ENCODE results near the gene AZU1.
"Not testable (repeated sequence)": the region's sequence is repeated elsewhere in the genome, so short reads cannot be mapped to it uniquely, and the experiment has no call there.

The AZU1 gene

GRCh38 chr19:850979-851335 lies 23.3 kb downstream of the AZU1 start:
- no peak overlapping the region for H3K4me3 ChIP-seq (ENCODE audit: low read depth, low read length)
- no peak for TF ChIP-seq CTCF (IDR thresholded peaks at IDR 0.05; ENCODE audit: borderline replicate concordance, insufficient read depth, low read depth, low read length)

- no peak within 1 kb of the TSS for H3K4me3 ChIP-seq (ENCODE audit: low read depth, low read length)
- TF ChIP-seq CTCF (IDR thresholded peaks at IDR 0.05; ENCODE audit: borderline replicate concordance, insufficient read depth, low read depth, low read length), result no peak
Observed at GRCh38 chr19:852136-853013, 24.7 kb downstream of the AZU1 start, which contains the start of gene ELANE. TSS of gene ELANE (plus strand) at chr19:852303. CDS start at chr19:852329, 26 bp downstream.

GRCh38 chr19:853014-853585 lies 25.5 kb downstream of the AZU1 start:
- no peak for TF ChIP-seq CTCF (IDR thresholded peaks at IDR 0.05; ENCODE audit: borderline replicate concordance, insufficient read depth, low read depth, low read length)
- H3K4me3 ChIP-seq (ENCODE audit: low read depth, low read length), result no peak overlapping the region

GRCh38 chr19:853614-854220 lies 26.1 kb downstream of the AZU1 start:
- H3K4me3 ChIP-seq (ENCODE audit: low read depth, low read length), result not testable (repeated sequence)

GRCh38 chr19:854549-854948 lies 26.9 kb downstream of the AZU1 start:
- no peak for TF ChIP-seq CTCF (IDR thresholded peaks at IDR 0.05; ENCODE audit: borderline replicate concordance, insufficient read depth, low read depth, low read length)
- no peak overlapping the region for H3K4me3 ChIP-seq (ENCODE audit: low read depth, low read length)

- TF ChIP-seq CTCF (IDR thresholded peaks at IDR 0.05; ENCODE audit: borderline replicate concordance, insufficient read depth, low read depth, low read length), result no peak
Observed at GRCh38 chr19:855142-855541, 27.5 kb downstream of the AZU1 start.

GRCh38 chr19:855566-856120 lies 28.0 kb downstream of the AZU1 start:
- no peak overlapping the region for H3K4me3 ChIP-seq (ENCODE audit: low read depth, low read length)
- no peak for TF ChIP-seq CTCF (IDR thresholded peaks at IDR 0.05; ENCODE audit: borderline replicate concordance, insufficient read depth, low read depth, low read length)

More at GRCh38 chr19:855142-855541, 27.5 kb downstream of the AZU1 start:
- H3K4me3 ChIP-seq (ENCODE audit: low read depth, low read length), result no peak overlapping the region

All from GM12875 (cell line).